ENCODE measurements around the gene SLC1A5.

SLC1A5 gene

GRCh38 chr19:46748325-46749109, 39.9 kb downstream of the SLC1A5 start:
- no peak overlapping the region for H3K4me3 ChIP-seq (ENCODE audit: low read length)
- TF ChIP-seq ZNF274 (IDR thresholded peaks at IDR 0.05; ENCODE audit: low read depth, low read length) = no peak

DNA sequence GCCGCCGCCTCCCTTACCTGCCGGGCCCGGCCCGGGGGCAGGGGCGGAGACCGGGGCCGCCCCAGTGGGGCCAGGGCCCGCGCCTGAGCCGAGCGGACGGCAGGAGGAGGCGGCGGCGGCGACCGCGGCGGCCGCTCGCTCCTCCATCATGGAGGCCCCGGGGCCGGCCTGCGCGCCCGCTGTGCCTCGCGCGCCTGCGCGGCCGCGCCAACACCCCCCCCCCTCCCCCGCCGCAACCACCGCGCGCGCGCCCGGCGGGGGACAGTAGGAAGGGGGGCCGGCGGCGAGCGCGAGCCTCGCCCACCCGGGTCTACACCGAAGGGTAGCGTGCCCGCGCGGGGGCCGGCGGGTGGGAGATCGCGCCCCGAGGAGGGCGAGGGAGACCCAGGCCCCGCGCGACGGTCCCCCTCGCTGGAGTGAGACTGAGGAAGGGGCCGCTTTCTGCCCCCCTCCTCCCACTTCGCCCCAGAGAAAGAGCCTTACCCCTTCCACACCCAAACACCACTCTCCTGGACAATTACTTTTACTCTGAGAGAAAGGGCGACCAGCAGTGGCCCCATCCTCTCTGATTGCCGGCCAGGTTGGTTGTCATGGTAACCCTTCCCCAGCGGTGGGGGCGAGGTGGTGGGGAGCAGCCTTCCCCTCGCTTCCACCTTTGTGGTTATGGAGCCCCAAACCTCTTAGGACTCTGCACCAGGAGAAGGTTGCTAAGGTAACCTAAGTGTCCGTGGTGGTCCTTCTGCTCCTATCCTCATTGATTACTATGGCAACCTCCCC, 41.9 kb downstream of the SLC1A5 start, which contains the start of gene STRN4:
STRN4 (minus strand) TSS at position 170 of the 777 bp plus-strand sequence; CDS start at position 150, 20 bp downstream.
- TF ChIP-seq ZNF274 (IDR thresholded peaks at IDR 0.05; ENCODE audit: low read depth, low read length) = no peak
- peak within 1 kb of the TSS; percentile 98 for H3K4me3 ChIP-seq (ENCODE audit: low read length)

DNA sequence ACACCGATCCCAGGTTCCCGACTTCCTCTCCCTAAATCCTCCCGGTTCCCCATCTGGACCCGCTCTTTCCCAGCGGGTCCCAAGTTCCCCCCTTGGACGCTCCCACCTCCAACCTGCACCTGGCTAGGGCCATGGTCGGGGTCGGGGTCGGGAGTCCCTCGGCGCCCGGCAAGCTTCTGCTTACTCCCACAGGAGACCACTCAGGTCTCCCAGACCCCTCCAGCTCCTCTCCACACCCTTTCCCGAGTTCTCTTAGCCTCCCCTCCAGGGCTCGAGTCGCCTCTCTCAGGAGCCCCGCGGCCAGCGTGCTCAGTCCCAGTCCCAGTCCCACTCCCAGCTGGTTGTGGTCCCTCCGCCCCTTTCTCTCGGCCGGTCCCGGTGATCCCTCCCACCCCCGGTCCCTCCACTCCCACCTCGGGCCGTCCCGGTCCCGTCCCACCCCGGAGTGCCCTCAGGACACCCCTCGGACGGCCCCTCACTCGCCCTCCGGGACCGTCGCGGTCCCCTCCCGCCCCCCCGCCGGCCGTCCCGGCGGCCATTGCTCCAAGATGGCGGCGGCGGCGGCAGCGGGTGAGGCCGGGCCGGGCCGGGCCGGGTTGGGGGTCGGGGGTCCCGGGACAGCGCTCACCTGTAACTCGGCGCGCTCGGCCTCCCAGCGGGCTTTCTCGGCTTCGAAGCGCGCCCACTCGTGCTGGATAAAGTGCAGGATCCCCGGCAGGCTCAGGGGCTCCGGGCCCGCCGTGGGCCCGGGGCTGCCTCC, 42.7 kb downstream of the SLC1A5 start, which contains the start of gene FKRP:
FKRP (plus strand) TSS at position 537 of the 760 bp plus-strand sequence. CDS start 9,394 bp downstream, outside the sequence.
- peak within 1 kb of the TSS; percentile 98 for H3K4me3 ChIP-seq (ENCODE audit: low read length)
- no peak for TF ChIP-seq ZNF274 (IDR thresholded peaks at IDR 0.05; ENCODE audit: low read depth, low read length)

DNA sequence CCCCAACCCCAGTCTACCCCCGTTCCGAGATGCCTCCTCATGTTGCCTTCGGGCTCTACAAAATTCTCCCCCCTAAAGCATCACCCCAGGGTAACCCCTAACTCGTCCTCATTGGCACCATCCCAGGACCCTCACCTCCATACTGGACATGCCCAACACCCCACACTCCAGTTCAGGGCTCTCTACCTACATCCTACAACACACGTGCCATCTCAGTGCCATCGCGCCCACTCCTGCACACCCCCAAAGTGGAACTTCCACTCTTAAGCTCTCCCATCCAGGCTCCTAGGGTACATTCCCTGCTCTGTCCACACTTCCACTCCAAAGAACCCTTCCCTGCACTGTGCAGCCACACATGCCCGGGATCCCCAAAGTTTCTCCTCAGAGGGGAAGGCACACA, 43.4 kb downstream of the SLC1A5 start:
- TF ChIP-seq ZNF274 (IDR thresholded peaks at IDR 0.05; ENCODE audit: low read depth, low read length) = no peak

GRCh38 chr19:46744005-46744691, 44.2 kb downstream of the SLC1A5 start:
- no peak for TF ChIP-seq ZNF274 (IDR thresholded peaks at IDR 0.05; ENCODE audit: low read depth, low read length)
- peak overlapping the region; percentile 98; the same call in 1 of the 2 replicates for H3K4me3 ChIP-seq (ENCODE audit: low read length)

More for the DNA sequence above, 43.4 kb downstream of the SLC1A5 start:
- peak overlapping the region; percentile 98 for H3K4me3 ChIP-seq (ENCODE audit: low read length)

DNA sequence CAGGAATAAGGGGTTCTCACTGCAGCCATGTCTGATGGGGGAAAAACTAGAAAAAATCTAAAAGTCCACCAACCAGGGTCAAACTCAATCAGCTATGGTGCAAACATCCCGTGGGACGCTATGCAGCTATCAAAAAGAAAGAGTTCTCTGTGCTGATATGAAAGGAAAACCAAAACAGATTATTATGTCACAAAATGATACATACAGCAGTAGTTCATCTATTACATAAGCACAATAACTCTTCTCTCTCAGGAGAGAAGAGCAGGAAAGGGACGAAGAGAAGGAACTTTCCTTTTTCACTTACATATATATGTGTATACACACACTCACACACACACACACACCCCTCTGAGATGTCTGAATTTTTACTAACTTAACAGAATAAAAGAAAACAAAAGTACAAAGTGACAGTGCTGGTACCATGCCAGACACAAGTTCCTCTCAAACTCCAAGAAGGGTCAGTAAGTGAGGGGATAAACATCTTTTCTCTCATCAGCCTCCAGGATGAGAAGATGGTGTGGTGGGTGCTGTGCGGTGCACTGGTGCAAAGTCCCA, 45.4 kb downstream of the SLC1A5 start:
- H3K4me3 ChIP-seq (ENCODE audit: low read length) = no peak overlapping the region

DNA sequence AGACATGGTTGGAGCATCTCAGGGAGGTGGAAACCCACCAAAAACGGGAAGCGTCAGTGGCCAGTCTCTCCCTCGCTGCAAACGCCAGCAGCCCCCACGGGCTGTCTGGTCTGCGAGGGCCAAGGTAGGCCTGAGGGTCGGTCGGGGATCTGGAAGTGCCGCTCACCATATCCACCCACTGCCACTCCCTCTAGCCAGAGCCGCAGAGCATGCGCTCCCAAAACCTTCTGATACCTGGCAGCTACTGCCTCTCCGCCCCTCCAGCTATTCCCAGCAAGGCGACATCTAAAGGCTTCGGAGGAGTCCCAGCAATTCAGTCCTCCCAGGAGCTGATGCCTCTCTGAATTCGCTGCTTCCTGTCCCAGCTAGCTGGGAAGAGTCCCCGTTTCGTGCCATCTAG, 46.9 kb downstream of the SLC1A5 start:
- no peak overlapping the region for H3K4me3 ChIP-seq (ENCODE audit: low read length)
- TF ChIP-seq ZNF274 (IDR thresholded peaks at IDR 0.05; ENCODE audit: low read depth, low read length) = no peak

More for the DNA sequence above, 45.4 kb downstream of the SLC1A5 start:
- TF ChIP-seq ZNF274 (IDR thresholded peaks at IDR 0.05; ENCODE audit: low read depth, low read length) = no peak

- H3K4me3 ChIP-seq (ENCODE audit: low read length) = no peak overlapping the region
- TF ChIP-seq ZNF274 (IDR thresholded peaks at IDR 0.05; ENCODE audit: low read depth, low read length) = no peak
Measured at GRCh38 chr19:46739290-46739771, 49.1 kb downstream of the SLC1A5 start.

DNA sequence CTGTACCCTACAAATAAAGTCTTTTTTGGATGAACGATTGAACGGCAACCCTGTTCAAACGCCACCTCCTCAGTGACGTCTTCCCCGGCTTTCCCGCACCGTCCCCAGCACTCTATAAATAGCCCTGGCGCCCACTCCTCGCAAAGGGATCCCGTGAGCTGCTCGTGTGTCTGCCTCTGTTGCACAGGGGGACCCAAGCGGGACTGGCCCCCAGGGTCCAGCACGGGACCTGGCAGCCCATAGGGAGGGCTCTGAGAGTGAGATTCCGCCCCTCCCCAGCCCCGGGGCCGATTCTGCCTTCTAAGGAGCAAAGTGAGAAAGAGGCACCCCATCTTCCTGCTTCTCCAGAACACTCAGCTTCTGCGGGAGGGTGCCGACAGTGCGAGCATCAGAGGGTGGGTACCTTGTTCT, 50.6 kb downstream of the SLC1A5 start:
- TF ChIP-seq ZNF274 (IDR thresholded peaks at IDR 0.05; ENCODE audit: low read depth, low read length) = no peak
- H3K4me3 ChIP-seq (ENCODE audit: low read length) = no peak overlapping the region

DNA sequence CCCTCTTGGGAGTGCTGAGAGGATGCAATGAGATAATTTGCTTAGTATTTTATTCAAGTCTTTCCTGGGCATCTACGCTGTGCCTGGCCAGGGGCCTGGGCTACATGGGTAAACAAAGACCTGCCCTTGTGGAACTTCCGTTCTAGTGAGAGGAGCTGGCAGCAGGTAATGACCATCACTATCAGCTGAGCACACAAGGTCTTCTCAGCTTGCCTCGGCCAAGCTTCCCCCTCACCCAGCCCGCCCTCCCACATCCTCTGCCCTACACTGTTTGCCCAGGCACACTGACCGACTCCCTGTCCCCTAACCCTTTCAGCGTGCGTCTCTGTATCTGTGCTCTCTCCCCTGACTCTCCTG, 51.1 kb downstream of the SLC1A5 start:
- no peak overlapping the region for H3K4me3 ChIP-seq (ENCODE audit: low read length)
- no peak for TF ChIP-seq ZNF274 (IDR thresholded peaks at IDR 0.05; ENCODE audit: low read depth, low read length)

DNA sequence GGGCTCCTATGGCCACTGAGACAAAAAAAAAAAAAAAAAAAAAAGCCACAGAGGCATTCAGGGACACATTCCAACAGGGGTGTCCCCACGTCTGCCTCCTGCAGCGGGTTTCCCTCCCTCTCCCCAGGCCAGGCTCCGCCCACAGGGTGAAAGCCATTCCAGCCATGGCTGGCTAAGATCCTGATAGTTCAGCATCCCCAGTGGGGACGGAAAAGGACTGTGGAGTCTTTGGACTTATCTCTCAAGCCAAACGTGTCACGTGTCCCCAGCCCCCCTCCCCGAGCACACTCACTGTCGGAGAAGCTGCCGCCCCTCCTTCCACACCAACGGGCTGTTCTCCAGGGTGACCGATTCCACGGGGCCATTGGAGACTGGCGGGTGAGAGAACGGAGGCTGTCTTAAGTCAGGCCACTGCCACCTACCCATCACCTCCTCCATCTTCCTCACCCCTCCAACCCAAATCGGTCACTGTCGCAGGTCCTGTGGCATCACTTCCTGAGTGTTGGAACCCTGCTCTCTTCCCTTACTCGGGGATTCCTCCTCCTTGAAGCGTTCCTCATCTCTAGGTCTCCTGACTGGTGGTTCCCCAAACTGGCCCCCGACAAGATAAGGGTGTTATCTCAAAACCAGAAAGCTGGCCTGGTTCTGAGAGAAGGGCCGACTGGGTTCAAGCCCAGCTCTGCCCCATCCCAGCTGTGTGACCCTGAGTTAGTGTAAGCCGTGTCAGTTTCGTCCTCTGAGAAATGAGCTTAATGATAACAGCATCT, 51.7 kb downstream of the SLC1A5 start:
- no peak overlapping the region for H3K4me3 ChIP-seq (ENCODE audit: low read length)
- no peak for TF ChIP-seq ZNF274 (IDR thresholded peaks at IDR 0.05; ENCODE audit: low read depth, low read length)

GRCh38 chr19:46733690-46734292, 54.6 kb downstream of the SLC1A5 start:
- H3K4me3 ChIP-seq (ENCODE audit: low read length) = no peak overlapping the region
- TF ChIP-seq ZNF274 (IDR thresholded peaks at IDR 0.05; ENCODE audit: low read depth, low read length) = no peak
